ENCODE measurements around the gene RPL29.
"Not testable (repeated sequence)": the region's sequence is repeated elsewhere in the genome, so short reads cannot be mapped to it uniquely, and the experiment has no call there.

RPL29 gene

GRCh38 chr3:52004906-52005395, 9.3 kb upstream of the RPL29 start:
- DNase-seq, result no peak

GRCh38 chr3:52004163-52004787, 8.6 kb upstream of the RPL29 start:
- peak; percentile 86 for DNase-seq

GRCh38 chr3:52002748-52003147, 7.1 kb upstream of the RPL29 start:
- DNase-seq, result no peak

GRCh38 chr3:52001443-52001974, 5.8 kb upstream of the RPL29 start:
- DNase-seq, result peak; percentile 82

- no peak for DNase-seq
These were observed 4.2 kb upstream of the RPL29 start for GRCh38 chr3:51999846-52000245.

GRCh38 chr3:51998774-51999173, 3.1 kb upstream of the RPL29 start:
- DNase-seq, result no peak

GRCh38 chr3:51997935-51998596, 2.4 kb upstream of the RPL29 start:
- no peak for DNase-seq

GRCh38 chr3:51997172-51997571, 1.5 kb upstream of the RPL29 start:
- no peak for DNase-seq

GRCh38 chr3:51994530-51994929, 1.2 kb downstream of the RPL29 start:
- DNase-seq, result no peak

GRCh38 chr3:51993657-51994056, 2.0 kb downstream of the RPL29 start:
- DNase-seq, result not testable (repeated sequence)

GRCh38 chr3:51992017-51992682, 3.5 kb downstream of the RPL29 start:
- no peak for DNase-seq

- not testable (repeated sequence) for DNase-seq
These were observed 5.2 kb downstream of the RPL29 start for GRCh38 chr3:51990501-51990971.

- no peak for DNase-seq
These were observed 7.2 kb downstream of the RPL29 start for GRCh38 chr3:51988286-51989146.

- DNase-seq, result no peak
These were observed 8.1 kb downstream of the RPL29 start for GRCh38 chr3:51987568-51987967.

- DNase-seq, result no peak
These were observed 9.4 kb downstream of the RPL29 start for GRCh38 chr3:51986010-51986947.

GRCh38 chr3:51985063-51985462, 10.6 kb downstream of the RPL29 start:
- DNase-seq, result no peak

GRCh38 chr3:51984269-51984647, 11.4 kb downstream of the RPL29 start:
- no peak for DNase-seq

GRCh38 chr3:51983578-51984268, 12.0 kb downstream of the RPL29 start:
- no peak for DNase-seq

GRCh38 chr3:51982838-51983577, 12.7 kb downstream of the RPL29 start, which contains the start of gene ACY1:
ACY1 (plus strand) TSS chr3:51983535; CDS start chr3:51984065, 530 bp downstream.
- DNase-seq, result peak; percentile 90

GRCh38 chr3:51982352-51982837, 13.3 kb downstream of the RPL29 start:
- DNase-seq, result no peak

Measured in left hindlimb (tissue), 1 donor.